Hepatocyte (in vitro differentiated cells): ENCODE measurements around the gene NFYC. TPM values are rescaled to one million over a fixed set of nuclear protein-coding genes. Genes with fewer than 3 reads are reported as not detected.

Experiments
- DNase-seq: peaks from one replicate; pipeline ENCODE4 v3.0.0-alpha.2; 2016; ENCODE audit warnings: low spot score
- H2AFZ ChIP-seq: fragments of 200-600 bp; sonication (generic); 2 replicates; pipeline ENCODE4 v1.6.0; 2016; ENCODE audit warnings: antibody characterized with exemption, mild to moderate bottlenecking
- H3K27ac ChIP-seq: fragments of 200-600 bp; sonication (generic); 2 replicates; pipeline ENCODE4 v1.5.1; 2016; ENCODE audit warnings: mild to moderate bottlenecking
- H3K27me3 ChIP-seq: fragments of 200-600 bp; sonication (generic); 2 replicates; pipeline ENCODE4 v1.6.1; 2016
- H3K36me3 ChIP-seq: fragments of 200-600 bp; sonication (generic); replicated peaks from 2 replicates; pipeline ENCODE4 v1.5.1; 2016; ENCODE audit warnings: low read depth; ENCODE audit not compliant: insufficient read depth
- H3K4me1 ChIP-seq: fragments of 200-600 bp; sonication (generic); 2 replicates; pipeline ENCODE4 v1.5.1; 2016; ENCODE audit warnings: mild to moderate bottlenecking, moderate library complexity; ENCODE audit not compliant: insufficient read depth
- H3K4me2 ChIP-seq: fragments of 200-600 bp; sonication (generic); 2 replicates; pipeline ENCODE4 v1.6.0; 2016
- H3K4me3 ChIP-seq: fragments of 200-600 bp; sonication (generic); 2 replicates; pipeline ENCODE4 v1.5.1; 2016; ENCODE audit warnings: mild to moderate bottlenecking
- H3K79me2 ChIP-seq: fragments of 200-600 bp; sonication (generic); 2 replicates; pipeline ENCODE4 v1.6.0; 2017; ENCODE audit warnings: mild to moderate bottlenecking
- H3K9me2 ChIP-seq: fragments of 200-600 bp; sonication (generic); replicated peaks from 2 replicates; pipeline ENCODE4 v1.6.0; 2017; ENCODE audit warnings: mild to moderate bottlenecking; ENCODE audit not compliant: insufficient read depth
- H3K9me3 ChIP-seq: fragments of 200-600 bp; sonication (generic); 2 replicates; pipeline ENCODE4 v1.5.1; 2016; ENCODE audit warnings: low read depth, mild to moderate bottlenecking
- H4K20me1 ChIP-seq: fragments of 200-600 bp; sonication (generic); 2 replicates; pipeline ENCODE4 v1.6.0; 2016; ENCODE audit warnings: mild to moderate bottlenecking; ENCODE audit not compliant: insufficient read depth, poor library complexity, severe bottlenecking
- CTCF ChIP-seq: fragments of 200-600 bp; sonication (generic); IDR thresholded peaks from 2 replicates; pipeline ENCODE4 v1.5.1; 2016; ENCODE audit warnings: antibody characterized with exemption, mild to moderate bottlenecking; ENCODE audit not compliant: poor library complexity
- EZH2 ChIP-seq: fragments of 200-600 bp; sonication (generic); IDR thresholded peaks from 2 replicates; pipeline ENCODE4 v1.6.1; 2016; ENCODE audit warnings: antibody characterized with exemption, mild to moderate bottlenecking, borderline replicate concordance
- EZH2phosphoT487 ChIP-seq: fragments of 200-600 bp; sonication (generic); IDR thresholded peaks from one replicate; pipeline ENCODE4 v1.6.1; 2018; ENCODE audit warnings: antibody characterized with exemption, mild to moderate bottlenecking, low read depth, moderate library complexity; ENCODE audit not compliant: unreplicated experiment, severe bottlenecking
- WGBS: methylation state at CpG from one replicate; pipeline ENCODE4 v1.1.6; 2016; ENCODE audit warnings: low lambda C conversion rate; ENCODE audit errors: missing lambda C conversion rate; 5-methylcytosine and 5-hydroxymethylcytosine counted together
- polyA plus RNA-seq: library from polyadenylated mRNA; unstranded; fragments of >200 nt; fragmentation: Nextera tagmentation; extraction: Ambion mirVana; gene quantifications from 2 replicates; pipeline ENCODE4 v1.2.1, GENCODE V29; 2016
- total RNA-seq: library from RNA; depleted of rRNA; stranded (reverse); fragments of >200 nt; gene quantifications from 2 replicates; pipeline ENCODE4 v1.2.3, GENCODE V29; 2014

The NFYC gene
- total and polyA plus RNA-seq, 2 experiments from 2014 or later, result 44.1 to 52.5 TPM

- Histone ChIP-seq H3K27me3 (peaks cover 14% of the 10 kb centered on the region), H3K4me1 (no peaks in the 10 kb centered on the region), H3K4me2 (no peak overlapping the region), H3K36me3 (no peaks in the 10 kb centered on the region), H3K9me2 (no peaks in the 10 kb centered on the region), H3K27ac (no peak overlapping the region), H3K79me2 (no peaks in the 10 kb centered on the region), H4K20me1 (no peaks in the 10 kb centered on the region), H3K4me3 (no peak overlapping the region), H2AFZ (no peak overlapping the region), H3K9me3 (no peaks in the 10 kb centered on the region)
- WGBS, result 70% methylated on average over 9 of the region's 9 CpGs
- DNase-seq, result no peak
- TF ChIP-seq CTCF, result no peak
- TF ChIP-seq EZH2, result no peak
- TF ChIP-seq EZH2phosphoT487, result no peak
Observed at GRCh38 chr1:40815420-40815819, 123.9 kb downstream of the NFYC start.

- Histone ChIP-seq H3K9me2 (no peaks in the 10 kb centered on the region), H3K36me3 (no peaks in the 10 kb centered on the region), H3K79me2 (no peaks in the 10 kb centered on the region), H3K27me3 (peaks cover 14% of the 10 kb centered on the region), H3K4me2 (peak overlapping the region; percentile 78), H3K9me3 (no peaks in the 10 kb centered on the region), H3K27ac (no peak overlapping the region), H3K4me3 (no peak overlapping the region), H4K20me1 (no peaks in the 10 kb centered on the region), H2AFZ (no peak overlapping the region), H3K4me1 (no peaks in the 10 kb centered on the region)
- DNase-seq, result no peak
- no peak for TF ChIP-seq EZH2phosphoT487
- TF ChIP-seq EZH2, result no peak
- TF ChIP-seq CTCF, result no peak
- 32% methylated on average over 19 of the region's 19 CpGs for WGBS
Observed at GRCh38 chr1:40817791-40818263, 126.3 kb downstream of the NFYC start.

- H3K9me2 ChIP-seq, result no peaks in the 10 kb centered on the region
- no peak for TF ChIP-seq EZH2phosphoT487
- peak; percentile 61 for TF ChIP-seq EZH2
- DNase-seq, result peak; percentile 66
- no peaks in the 10 kb centered on the region for H3K4me1 ChIP-seq
- no peaks in the 10 kb centered on the region for H3K9me3 ChIP-seq
- H3K27me3 ChIP-seq, result peaks cover 14% of the 10 kb centered on the region
- peak overlapping the region; percentile 78 for H3K4me2 ChIP-seq
- H3K4me3 ChIP-seq, result peak overlapping the region; percentile 4
- no peak overlapping the region for H3K27ac ChIP-seq
- H3K36me3 ChIP-seq, result no peaks in the 10 kb centered on the region
- under 1% methylated on average over 35 of the region's 59 CpGs for WGBS
- no peaks in the 10 kb centered on the region for H3K79me2 ChIP-seq
- peak overlapping the region; percentile 2 for H2AFZ ChIP-seq
- H4K20me1 ChIP-seq, result no peaks in the 10 kb centered on the region
Observed at GRCh38 chr1:40818264-40818961, 126.9 kb downstream of the NFYC start.

- no peak overlapping the region for H3K27ac ChIP-seq
- no peaks in the 10 kb centered on the region for H3K9me2 ChIP-seq
- no peaks in the 10 kb centered on the region for H3K4me1 ChIP-seq
- peaks cover 14% of the 10 kb centered on the region for H3K27me3 ChIP-seq
- H3K79me2 ChIP-seq, result no peaks in the 10 kb centered on the region
- no peak for DNase-seq
- no peaks in the 10 kb centered on the region for H4K20me1 ChIP-seq
- H3K4me2 ChIP-seq, result peak overlapping the region; percentile 78
- 84% methylated on average over 16 of the region's 26 CpGs for WGBS
- no peaks in the 10 kb centered on the region for H3K9me3 ChIP-seq
- no peak overlapping the region for H2AFZ ChIP-seq
- no peak overlapping the region for H3K4me3 ChIP-seq
- no peak for TF ChIP-seq EZH2
- no peak for TF ChIP-seq EZH2phosphoT487
- no peak for TF ChIP-seq CTCF
- H3K36me3 ChIP-seq, result no peaks in the 10 kb centered on the region
Observed at GRCh38 chr1:40819101-40819500, 127.6 kb downstream of the NFYC start.
